ENCODE measurements around the gene APH1B. TPM values are rescaled to one million over a fixed set of nuclear protein-coding genes. Genes with fewer than 3 reads are reported as not detected.

The APH1B gene
- total RNA-seq, 1 donor from 2014 or later: 28.1 TPM

DNA sequence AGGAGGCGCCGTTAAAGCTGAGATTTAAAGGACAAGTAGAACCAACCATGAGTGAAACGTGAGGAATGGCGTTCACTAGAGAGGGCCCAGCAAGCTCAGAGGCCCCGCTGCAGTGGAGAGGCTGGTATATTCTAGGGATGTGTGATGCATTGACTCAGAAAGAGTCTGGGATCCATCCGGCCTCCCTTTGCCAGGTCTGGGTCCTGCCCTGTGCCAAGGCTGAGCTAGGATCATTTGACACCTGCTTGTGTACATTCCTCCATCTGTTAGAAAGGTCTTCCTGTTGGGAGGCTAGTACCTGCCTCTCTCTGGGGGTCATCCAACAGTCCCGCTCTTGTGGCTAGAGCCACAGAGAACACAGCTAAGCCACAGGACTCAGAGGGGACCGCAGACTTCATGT lies 75.9 kb downstream of the APH1B start:
- DNase-seq (ENCODE audit: low spot score): no peak

DNA sequence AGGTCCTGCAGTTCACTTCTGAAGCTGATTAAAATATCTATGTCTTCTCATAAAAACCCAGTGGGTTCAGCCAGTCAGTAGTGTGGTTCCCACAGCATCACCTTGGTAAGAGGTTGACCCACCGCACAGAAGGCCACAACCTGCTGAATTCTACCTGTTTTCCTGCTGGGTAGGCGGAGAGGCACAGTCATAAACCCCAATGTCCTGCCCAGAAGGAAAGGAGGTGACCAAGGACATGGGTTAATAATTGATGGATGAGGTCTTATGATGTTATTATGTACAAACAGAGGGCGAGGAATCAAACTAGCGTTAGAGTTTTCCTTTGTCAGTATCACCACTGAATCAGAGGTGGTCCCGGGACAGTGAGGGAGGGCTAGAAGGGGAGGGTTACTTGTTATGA lies 76.5 kb downstream of the APH1B start:
- peak; percentile 48 for DNase-seq (ENCODE audit: low spot score)

DNA sequence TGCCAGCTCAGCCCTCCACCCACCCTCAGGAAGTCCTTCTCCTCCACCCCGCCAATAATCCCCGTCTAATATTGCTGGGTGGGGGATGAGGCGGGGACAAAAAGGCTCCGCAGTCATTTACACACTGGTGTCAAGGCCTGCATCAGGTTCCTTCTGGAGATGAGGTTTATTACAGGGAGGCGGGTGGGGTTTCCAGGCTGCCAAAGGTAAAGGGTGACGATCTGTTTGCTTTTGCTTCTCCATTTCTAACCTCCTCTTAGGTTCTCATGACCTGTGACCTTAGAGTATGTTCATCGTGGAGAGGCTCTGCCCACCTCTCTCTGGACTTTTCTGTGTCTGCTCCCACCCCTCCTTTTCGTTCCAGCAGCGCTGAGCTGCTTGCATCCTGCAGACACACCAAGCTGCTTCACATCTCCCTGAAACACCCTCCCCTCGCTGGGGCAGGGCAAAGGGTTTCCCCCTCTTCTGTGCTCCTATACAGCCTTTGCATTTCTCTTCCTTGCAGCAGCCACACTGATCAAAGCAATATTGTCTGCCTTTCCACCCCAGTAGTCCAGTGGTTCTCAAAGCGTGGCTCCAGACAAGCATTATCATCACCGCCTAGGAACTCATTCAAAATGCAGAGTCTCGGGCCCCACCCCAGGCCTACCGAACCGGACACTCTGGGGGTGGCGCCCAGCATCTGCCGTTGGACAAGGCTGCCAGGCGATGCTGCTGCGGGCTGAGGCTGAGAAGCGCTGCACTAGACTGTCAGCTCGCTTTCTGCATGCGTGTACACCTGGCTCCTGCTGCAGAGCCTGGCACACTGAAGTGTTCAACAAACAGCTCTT lies 77.6 kb downstream of the APH1B start:
- DNase-seq (ENCODE audit: low spot score): no peak

DNA sequence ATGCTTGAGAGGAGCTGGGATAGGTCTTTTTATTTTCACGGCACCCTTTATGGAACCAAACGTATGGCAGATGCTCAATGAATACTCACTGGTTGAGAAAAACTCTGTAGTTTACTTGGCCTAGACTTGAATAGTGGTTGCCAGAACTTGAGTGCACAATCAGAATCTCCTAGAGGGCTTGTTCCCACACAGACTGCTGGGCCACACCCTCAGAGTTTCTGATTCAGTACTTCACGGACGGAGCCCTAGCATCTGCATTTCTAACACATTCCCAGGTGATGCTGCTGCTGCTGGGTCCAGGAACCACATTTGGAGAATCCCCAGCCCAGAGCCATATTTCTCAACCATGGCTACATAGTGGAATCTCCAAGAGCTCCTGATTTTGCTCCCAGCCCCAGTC lies 79.7 kb downstream of the APH1B start:
- no peak for DNase-seq (ENCODE audit: low spot score)

DNA sequence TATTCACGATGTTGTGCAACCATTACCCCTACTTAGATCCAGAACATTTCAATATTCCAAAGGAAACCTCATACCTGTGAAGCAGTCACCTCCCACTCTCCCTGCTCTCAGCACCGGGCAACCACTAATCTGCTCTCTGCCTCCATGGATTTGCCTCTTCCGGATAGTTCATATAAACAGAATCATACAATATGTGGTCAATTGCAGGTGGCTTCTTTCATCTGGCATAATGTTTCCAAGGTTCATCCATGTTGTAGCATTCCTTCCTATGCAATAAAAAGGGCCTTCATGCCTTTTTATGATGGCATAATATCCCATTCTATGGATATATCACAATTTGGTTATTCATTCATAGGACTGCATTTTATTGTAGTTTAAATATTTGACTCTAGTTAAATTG lies 80.3 kb downstream of the APH1B start:
- no peak for DNase-seq (ENCODE audit: low spot score)

DNA sequence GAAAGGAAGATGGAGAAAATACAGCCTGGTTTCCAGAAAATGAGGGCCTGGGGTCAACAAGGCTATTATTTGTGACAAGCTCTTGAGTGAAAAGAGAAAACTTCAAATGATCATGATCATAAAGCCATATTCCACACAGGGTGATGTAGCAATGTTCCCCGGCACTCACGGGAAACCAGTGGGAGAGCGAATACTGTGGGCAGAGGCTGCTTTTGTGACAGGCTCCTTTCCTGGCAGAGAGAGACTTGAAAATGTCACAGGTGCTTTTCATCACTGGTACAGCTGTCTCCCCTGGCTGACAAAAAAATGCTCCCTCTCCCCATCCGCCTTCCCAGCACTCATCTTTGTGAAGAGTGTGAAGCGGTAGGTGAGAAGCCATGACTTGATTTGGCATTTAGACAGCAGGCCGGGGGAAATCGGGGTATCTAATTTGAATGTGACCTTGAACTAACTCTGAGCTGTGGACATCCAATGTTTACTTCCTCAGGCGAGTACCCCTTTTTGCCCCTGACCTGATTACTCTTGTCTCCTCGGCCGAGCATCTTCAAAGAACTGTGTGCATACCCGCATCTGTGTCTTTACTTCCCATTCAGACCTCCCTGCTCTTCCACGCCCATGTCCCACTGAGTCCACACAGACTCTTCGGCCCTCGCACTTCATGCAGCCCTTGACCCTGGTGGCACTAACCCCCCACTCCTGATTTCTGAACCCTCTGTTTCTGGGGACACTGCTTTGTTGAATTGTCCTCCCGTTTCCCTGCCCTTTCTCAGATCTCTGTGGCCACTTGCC lies 81.0 kb downstream of the APH1B start:
- no peak for DNase-seq (ENCODE audit: low spot score)

Other genes starting within 250 kb of the APH1B start
- gene TPM1, start 234.9 kb upstream of the APH1B start, total RNA-seq: 1,361 TPM
- gene LACTB, start 155.7 kb upstream of the APH1B start, total RNA-seq: 20.7 TPM
- 179 TPM for gene RPS27L, start 120.1 kb upstream of the APH1B start, total RNA-seq
- gene RAB8B, start 88.0 kb upstream of the APH1B start, total RNA-seq: 41.4 TPM
- 20.5 TPM for gene CA12, start 104.2 kb downstream of the APH1B start, total RNA-seq
- gene USP3, start 227.0 kb downstream of the APH1B start, total RNA-seq: 81.2 TPM